Astrocyte (in vitro differentiated cells and primary cell): ENCODE measurements around the gene CADM1. TPM values are rescaled to one million over a fixed set of nuclear protein-coding genes. Genes with fewer than 3 reads are reported as not detected.

Experiments
- DNase-seq: peaks from one replicate; pipeline ENCODE4 v3.0.0-alpha.2; 2010; ENCODE audit warnings: low read depth
- FAIRE-seq: peaks from 2 replicates; lab custom pipeline; 2011; peaks lifted over from hg19 to GRCh38; lab: Jason Lieb, UNC
- H2AFZ ChIP-seq: 2 replicates; pipeline ENCODE4 v1.6.0; 2012; ENCODE audit warnings: low read depth, low read length, inconsistent platforms
- H3K27ac ChIP-seq: 2 replicates; pipeline ENCODE4 v1.5.1; 2011; ENCODE audit warnings: low read depth, low read length, inconsistent platforms
- H3K27me3 ChIP-seq: 2 replicates; pipeline ENCODE4 v1.6.0; 2011; ENCODE audit warnings: low read length, inconsistent platforms; ENCODE audit not compliant: insufficient read depth
- H3K36me3 ChIP-seq: 2 replicates; pipeline ENCODE4 v1.5.1; 2011; ENCODE audit warnings: low read length, inconsistent platforms; ENCODE audit not compliant: insufficient read depth
- H3K4me1 ChIP-seq: 2 replicates; pipeline ENCODE4 v1.5.1; 2011; ENCODE audit warnings: low read length, inconsistent platforms; ENCODE audit not compliant: insufficient read depth
- H3K4me2 ChIP-seq: 2 replicates; pipeline ENCODE4 v1.6.0; 2012; ENCODE audit warnings: low read length, inconsistent platforms
- H3K4me3 ChIP-seq: 2 replicates; pipeline ENCODE4 v1.5.1; 2011; ENCODE audit warnings: low read depth, mild to moderate bottlenecking, low read length, inconsistent platforms; ENCODE audit not compliant: insufficient read depth
- H3K79me2 ChIP-seq: 2 replicates; pipeline ENCODE4 v1.6.0; 2012; ENCODE audit warnings: mild to moderate bottlenecking, low read length, inconsistent platforms; ENCODE audit not compliant: insufficient read depth
- H3K9ac ChIP-seq: 2 replicates; pipeline ENCODE4 v1.6.0; 2012; ENCODE audit warnings: mild to moderate bottlenecking, low read length, inconsistent platforms
- H3K9me3 ChIP-seq: 2 replicates; pipeline ENCODE4 v1.5.1; 2012; ENCODE audit warnings: low read depth, mild to moderate bottlenecking, low read length, inconsistent platforms; ENCODE audit not compliant: insufficient read depth
- H4K20me1 ChIP-seq: 2 replicates; pipeline ENCODE4 v1.6.0; 2012; ENCODE audit warnings: low read length, inconsistent platforms; ENCODE audit not compliant: insufficient read depth
- H3K27ac Mint-ChIP-seq: one replicate; pipeline ENCODE4 v1.8.0; 2021; ENCODE audit warnings: mild to moderate bottlenecking, mixed read lengths; ENCODE audit not compliant: unreplicated experiment
- H3K27me3 Mint-ChIP-seq: one replicate; pipeline ENCODE4 v1.8.0; 2021; ENCODE audit warnings: low read depth, mixed read lengths; ENCODE audit not compliant: unreplicated experiment
- H3K36me3 Mint-ChIP-seq: one replicate; pipeline ENCODE4 v1.8.0; 2021; ENCODE audit warnings: low read depth, mixed read lengths; ENCODE audit not compliant: unreplicated experiment
- H3K4me1 Mint-ChIP-seq: one replicate; pipeline ENCODE4 v1.8.0; 2021; ENCODE audit warnings: low read depth, mixed read lengths; ENCODE audit not compliant: unreplicated experiment
- H3K4me3 Mint-ChIP-seq: one replicate; pipeline ENCODE4 v1.8.0; 2021; ENCODE audit warnings: mild to moderate bottlenecking, moderate library complexity, mixed read lengths; ENCODE audit not compliant: unreplicated experiment
- H3K9me3 Mint-ChIP-seq: one replicate; pipeline ENCODE4 v1.8.0; 2021; ENCODE audit warnings: mild to moderate bottlenecking, mixed read lengths; ENCODE audit not compliant: unreplicated experiment
- CTCF ChIP-seq: IDR thresholded peaks from 2 replicates; pipeline ENCODE4 v1.5.1; 2011; ENCODE audit warnings: low read depth, mild to moderate bottlenecking, inconsistent platforms, low read length, moderate library complexity; ENCODE audit not compliant: insufficient read depth
- EZH2 ChIP-seq: IDR thresholded peaks from 2 replicates; pipeline ENCODE4 v1.6.1; 2012; ENCODE audit warnings: mild to moderate bottlenecking, low read length, inconsistent platforms; ENCODE audit not compliant: insufficient read depth
- total RNA-seq: library from RNA; stranded (reverse); gene quantifications from 2 replicates; pipeline ENCODE4 v1.2.1, GENCODE V29; 2021

The CADM1 gene
- total RNA-seq, 1 donor from 2014 or later = 414 TPM

GRCh38 chr11:115206365-115207022 lies 297.7 kb downstream of the CADM1 start:
- Histone ChIP-seq H3K9me3 (no peaks in the 10 kb centered on the region), H3K9ac (no peak overlapping the region), H3K36me3 (no peaks in the 10 kb centered on the region), H3K4me1 (no peaks in the 10 kb centered on the region), H3K27ac (no peak overlapping the region), H3K79me2 (no peaks in the 10 kb centered on the region), H3K4me2 (no peak overlapping the region), H3K4me3 (no peak overlapping the region), H4K20me1 (no peaks in the 10 kb centered on the region), H2AFZ (no peak overlapping the region), H3K27me3 (no peaks in the 10 kb centered on the region)
- DNase-seq (no peak), FAIRE-seq (no peak)
- no peak overlapping the region for H3K27ac Mint-ChIP-seq
- peaks cover 24% of the 10 kb centered on the region for H3K36me3 Mint-ChIP-seq
- no peak overlapping the region for H3K4me3 Mint-ChIP-seq
- H3K9me3 Mint-ChIP-seq = no peaks in the 10 kb centered on the region
- H3K4me1 Mint-ChIP-seq = peaks cover 4% of the 10 kb centered on the region
- no peak for TF ChIP-seq EZH2
- TF ChIP-seq CTCF = no peak
- H3K27me3 Mint-ChIP-seq = no peaks in the 10 kb centered on the region

GRCh38 chr11:115202900-115203552 lies 301.2 kb downstream of the CADM1 start:
- Histone ChIP-seq H3K4me3 (no peak overlapping the region), H3K4me2 (no peak overlapping the region), H4K20me1 (no peaks in the 10 kb centered on the region), H3K36me3 (no peaks in the 10 kb centered on the region), H3K9me3 (no peaks in the 10 kb centered on the region), H3K79me2 (no peaks in the 10 kb centered on the region), H3K4me1 (peaks cover 20% of the 10 kb centered on the region), H2AFZ (no peak overlapping the region), H3K27me3 (no peaks in the 10 kb centered on the region), H3K9ac (no peak overlapping the region), H3K27ac (no peak overlapping the region)
- DNase-seq (no peak), FAIRE-seq (no peak)
- TF ChIP-seq CTCF (no peak), EZH2 (no peak)
- no peak overlapping the region for H3K27ac Mint-ChIP-seq
- peaks cover 36% of the 10 kb centered on the region for H3K4me1 Mint-ChIP-seq
- H3K27me3 Mint-ChIP-seq = no peaks in the 10 kb centered on the region
- H3K9me3 Mint-ChIP-seq = no peaks in the 10 kb centered on the region
- no peak overlapping the region for H3K4me3 Mint-ChIP-seq
- H3K36me3 Mint-ChIP-seq = peaks cover 13% of the 10 kb centered on the region

- no peaks in the 10 kb centered on the region for H3K27me3 Mint-ChIP-seq
- Histone ChIP-seq H3K36me3 (no peaks in the 10 kb centered on the region), H3K4me3 (no peak overlapping the region), H3K79me2 (no peaks in the 10 kb centered on the region), H3K27me3 (no peaks in the 10 kb centered on the region), H3K9me3 (no peaks in the 10 kb centered on the region), H3K9ac (no peak overlapping the region), H3K27ac (peak overlapping the region; percentile 61), H4K20me1 (no peaks in the 10 kb centered on the region), H2AFZ (no peak overlapping the region), H3K4me1 (peaks cover 20% of the 10 kb centered on the region), H3K4me2 (no peak overlapping the region)
- peaks cover 45% of the 10 kb centered on the region for H3K4me1 Mint-ChIP-seq
- DNase-seq (no peak), FAIRE-seq (no peak)
- peaks cover 16% of the 10 kb centered on the region for H3K36me3 Mint-ChIP-seq
- H3K4me3 Mint-ChIP-seq = no peak overlapping the region
- TF ChIP-seq EZH2 = no peak
- no peak for TF ChIP-seq CTCF
- H3K9me3 Mint-ChIP-seq = no peaks in the 10 kb centered on the region
- peak overlapping the region; percentile 70 for H3K27ac Mint-ChIP-seq
Measured at GRCh38 chr11:115202074-115202473, 302.1 kb downstream of the CADM1 start.
